ENCODE data around the gene KLHL10.

Gene KLHL10

DNA sequence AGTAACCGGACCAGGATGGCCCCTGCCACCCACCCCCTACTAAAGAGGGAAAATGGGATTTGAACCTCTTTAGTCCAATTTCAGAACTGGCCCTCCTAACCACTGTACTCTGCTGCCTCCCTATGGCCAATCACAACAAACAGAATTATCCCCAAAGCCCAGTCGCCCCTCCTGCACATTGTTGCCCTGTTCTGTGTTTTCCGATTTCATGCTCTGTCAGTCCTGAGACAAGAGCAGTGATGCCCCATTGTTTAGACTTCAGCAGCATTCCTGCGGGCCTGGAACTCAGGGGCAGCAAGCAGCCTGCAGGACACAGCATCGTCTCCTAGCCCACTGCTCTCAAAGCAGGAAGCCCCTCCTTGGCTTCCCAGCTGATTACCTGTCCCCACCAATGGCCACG lies 48.1 kb downstream of the KLHL10 start:
- H4K8ac ChIP-seq (ENCODE audit: low read depth, low read length) = no peak overlapping the region

DNA sequence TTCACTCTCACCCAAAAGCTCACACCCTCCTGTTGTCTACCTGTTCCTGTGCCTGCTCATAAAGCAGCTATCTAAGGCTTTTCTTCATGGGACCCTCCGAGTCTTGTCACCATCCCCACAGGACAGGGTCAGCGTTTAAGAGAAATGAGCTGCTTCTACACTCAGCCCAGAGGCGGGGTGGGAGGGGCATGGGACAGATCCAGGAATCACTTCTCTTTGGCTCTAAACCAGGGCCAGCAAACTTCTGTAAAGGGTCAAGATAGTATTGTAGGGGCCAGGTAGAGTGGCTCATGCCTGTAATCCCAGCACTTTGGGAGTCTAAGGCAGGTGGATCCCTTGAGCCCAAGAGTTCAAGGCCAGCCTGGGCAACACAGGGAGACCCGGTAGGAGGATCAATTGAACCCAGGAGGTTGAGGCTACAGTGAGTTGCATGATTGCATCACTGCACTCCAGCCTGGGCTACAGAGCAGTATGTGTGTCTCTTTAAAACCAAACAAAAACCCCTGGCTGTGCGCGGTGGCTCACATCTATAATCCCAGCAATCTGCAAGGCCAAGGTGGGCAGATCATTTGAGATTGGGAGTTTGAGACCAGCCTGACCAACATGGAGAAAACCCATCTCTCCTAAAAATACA lies 50.8 kb downstream of the KLHL10 start:
- Histone ChIP-seq H3K27me3 (ENCODE audit: insufficient read depth, low read length) (no peaks in the 10 kb centered on the region), H3K4me1 (ENCODE audit: control insufficient read depth in 1 of 2, insufficient read depth in 2 of 2, low read length in 2 of 2) (no peaks in the 10 kb centered on the region), H3K9ac (ENCODE audit: low read length) (no peak overlapping the region), H2BK12ac (ENCODE audit: low read length) (no peak overlapping the region), H3K27ac (ENCODE audit: low read depth, low read length) (no peak overlapping the region), H3K79me1 (ENCODE audit: low read length) (no peaks in the 10 kb centered on the region), H4K91ac (ENCODE audit: low read depth, low read length) (no peak overlapping the region), H3K14ac (ENCODE audit: low read length) (no peak overlapping the region), H3K4me3 (ENCODE audit: low read depth, low read length) (no peak overlapping the region), H3K23ac (ENCODE audit: low read length) (no peak overlapping the region), H3K9me3 (ENCODE audit: insufficient read depth, low read depth, low read length) (peaks cover 3% of the 10 kb centered on the region), H3K4ac (ENCODE audit: low read depth, low read length) (no peak overlapping the region), H3K4me2 (ENCODE audit: low read length) (no peak overlapping the region), H4K12ac (ENCODE audit: low read depth, low read length) (no peak overlapping the region), H2AK5ac (ENCODE audit: low read length) (no peak overlapping the region), H2BK5ac (ENCODE audit: low read depth, low read length, poor library complexity) (no peak overlapping the region), H2AFZ (ENCODE audit: insufficient read depth, low read length, poor library complexity) (no peak overlapping the region), H3K79me2 (ENCODE audit: control insufficient read depth, insufficient read depth, low read length, poor library complexity) (no peaks in the 10 kb centered on the region), H4K8ac (ENCODE audit: low read depth, low read length) (no peak overlapping the region), H2BK120ac (ENCODE audit: insufficient read depth, low read length, poor library complexity) (no peak overlapping the region), H3K36me3 (ENCODE audit: control insufficient read depth in 1 of 2, insufficient read depth in 2 of 2, low read length in 2 of 2) (peaks cover 74 to 86% of the 10 kb centered on the region in 2 experiments), H3K18ac (ENCODE audit: low read length) (no peak overlapping the region)
- no CpG with 5 or more reads among the region's 6 CpGs for WGBS (ENCODE audit: extremely low coverage, insufficient coverage, insufficient read length)
- DNase-seq = no peak

More for the DNA sequence above, 48.1 kb downstream of the KLHL10 start:
- H3K79me1 ChIP-seq (ENCODE audit: low read length) = no peaks in the 10 kb centered on the region
- H3K4me2 ChIP-seq (ENCODE audit: low read length) = no peak overlapping the region
- H2BK12ac ChIP-seq (ENCODE audit: low read length) = no peak overlapping the region
- H3K27me3 ChIP-seq (ENCODE audit: insufficient read depth, low read length) = no peaks in the 10 kb centered on the region
- no peak overlapping the region for H2BK120ac ChIP-seq (ENCODE audit: insufficient read depth, low read length, poor library complexity)
- no peak overlapping the region for H3K4me3 ChIP-seq (ENCODE audit: low read depth, low read length)
- peaks cover 71 to 83% of the 10 kb centered on the region in 2 experiments for H3K36me3 ChIP-seq (ENCODE audit: control insufficient read depth in 1 of 2, insufficient read depth in 2 of 2, low read length in 2 of 2)
- H3K9ac ChIP-seq (ENCODE audit: low read length) = no peak overlapping the region
- no peak overlapping the region for H4K12ac ChIP-seq (ENCODE audit: low read depth, low read length)
- H4K91ac ChIP-seq (ENCODE audit: low read depth, low read length) = no peak overlapping the region
- peak overlapping the region; percentile 11 for H3K18ac ChIP-seq (ENCODE audit: low read length)
- H3K79me2 ChIP-seq (ENCODE audit: control insufficient read depth, insufficient read depth, low read length, poor library complexity) = no peaks in the 10 kb centered on the region
- DNase-seq = no peak
- no CpG with 5 or more reads among the region's 6 CpGs for WGBS (ENCODE audit: extremely low coverage, insufficient coverage, insufficient read length)
- no peak overlapping the region for H2AFZ ChIP-seq (ENCODE audit: insufficient read depth, low read length, poor library complexity)
- H3K27ac ChIP-seq (ENCODE audit: low read depth, low read length) = no peak overlapping the region
- H3K23ac ChIP-seq (ENCODE audit: low read length) = no peak overlapping the region
- H3K4ac ChIP-seq (ENCODE audit: low read depth, low read length) = no peak overlapping the region
- no peak overlapping the region for H3K14ac ChIP-seq (ENCODE audit: low read length)
- H2AK5ac ChIP-seq (ENCODE audit: low read length) = no peak overlapping the region
- no peaks in the 10 kb centered on the region for H3K4me1 ChIP-seq (ENCODE audit: control insufficient read depth in 1 of 2, insufficient read depth in 2 of 2, low read length in 2 of 2)
- peaks cover 2% of the 10 kb centered on the region for H3K9me3 ChIP-seq (ENCODE audit: insufficient read depth, low read depth, low read length)
- no peak overlapping the region for H2BK5ac ChIP-seq (ENCODE audit: low read depth, low read length, poor library complexity)

DNA sequence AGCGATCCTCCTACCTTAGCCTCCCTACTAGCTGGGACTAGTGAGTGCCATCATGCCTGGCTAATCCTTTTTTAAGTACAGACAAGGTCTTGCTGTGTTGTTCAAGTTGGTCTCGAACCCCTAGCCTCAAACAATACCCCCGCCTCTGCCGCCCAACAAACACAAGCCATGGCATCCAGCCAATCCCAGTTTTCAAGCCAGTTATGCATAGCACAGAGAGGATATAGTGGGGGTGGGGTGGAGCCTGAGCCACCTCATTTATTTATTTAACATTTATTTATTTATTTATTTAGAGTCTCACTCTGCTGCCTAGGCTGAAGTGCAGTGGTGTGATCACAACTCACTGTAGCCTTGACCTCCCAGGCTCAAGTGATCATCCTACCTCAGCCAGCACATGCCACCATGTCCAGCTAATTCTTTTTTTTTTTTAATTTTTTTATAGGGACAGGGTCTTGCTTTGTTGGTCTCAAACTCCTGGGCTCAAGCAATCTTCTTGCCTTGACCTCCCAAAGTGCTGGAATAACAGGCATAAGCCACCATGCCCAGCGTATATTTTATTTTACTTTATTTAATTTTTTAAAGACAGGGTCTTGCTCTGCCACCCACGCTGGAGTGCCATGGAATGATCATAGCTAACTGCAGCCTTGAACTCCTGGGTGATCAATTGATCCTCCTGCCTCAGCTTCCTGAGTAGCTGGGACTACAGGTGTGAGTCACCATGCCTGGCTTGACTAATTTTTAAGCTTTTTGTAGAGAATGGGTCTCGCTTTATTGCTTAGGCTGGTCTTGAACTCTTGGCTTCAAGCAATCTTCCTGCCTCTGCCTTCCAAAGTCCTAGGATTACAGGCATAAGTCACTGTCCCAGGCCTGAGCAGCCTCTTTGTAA lies 53.8 kb downstream of the KLHL10 start:
- Histone ChIP-seq H4K91ac (ENCODE audit: low read depth, low read length) (no peak overlapping the region), H4K12ac (ENCODE audit: low read depth, low read length) (no peak overlapping the region), H4K8ac (ENCODE audit: low read depth, low read length) (no peak overlapping the region), H3K4me1 (ENCODE audit: control insufficient read depth in 1 of 2, insufficient read depth in 2 of 2, low read length in 2 of 2) (peaks cover 0 to 13% of the 10 kb centered on the region in 2 experiments), H3K27me3 (ENCODE audit: insufficient read depth, low read length) (no peaks in the 10 kb centered on the region), H2AFZ (ENCODE audit: insufficient read depth, low read length, poor library complexity) (no peak overlapping the region), H3K36me3 (ENCODE audit: control insufficient read depth in 1 of 2, insufficient read depth in 2 of 2, low read length in 2 of 2) (peaks cover 77 to 82% of the 10 kb centered on the region in 2 experiments), H3K27ac (ENCODE audit: low read depth, low read length) (no peak overlapping the region), H3K4ac (ENCODE audit: low read depth, low read length) (no peak overlapping the region), H3K79me2 (ENCODE audit: control insufficient read depth, insufficient read depth, low read length, poor library complexity) (no peaks in the 10 kb centered on the region), H3K18ac (ENCODE audit: low read length) (no peak overlapping the region), H3K23ac (ENCODE audit: low read length) (no peak overlapping the region), H3K14ac (ENCODE audit: low read length) (no peak overlapping the region), H2BK5ac (ENCODE audit: low read depth, low read length, poor library complexity) (no peak overlapping the region), H2AK5ac (ENCODE audit: low read length) (no peak overlapping the region), H3K4me2 (ENCODE audit: low read length) (no peak overlapping the region), H3K9me3 (ENCODE audit: insufficient read depth, low read depth, low read length) (peaks cover 3% of the 10 kb centered on the region), H3K9ac (ENCODE audit: low read length) (no peak overlapping the region), H3K79me1 (ENCODE audit: low read length) (no peaks in the 10 kb centered on the region), H2BK120ac (ENCODE audit: insufficient read depth, low read length, poor library complexity) (no peak overlapping the region), H3K4me3 (ENCODE audit: low read depth, low read length) (no peak overlapping the region), H2BK12ac (ENCODE audit: low read length) (no peak overlapping the region)
- no peak for DNase-seq
- WGBS (ENCODE audit: extremely low coverage, insufficient coverage, insufficient read length) = no CpG with 5 or more reads among the region's 7 CpGs

DNA sequence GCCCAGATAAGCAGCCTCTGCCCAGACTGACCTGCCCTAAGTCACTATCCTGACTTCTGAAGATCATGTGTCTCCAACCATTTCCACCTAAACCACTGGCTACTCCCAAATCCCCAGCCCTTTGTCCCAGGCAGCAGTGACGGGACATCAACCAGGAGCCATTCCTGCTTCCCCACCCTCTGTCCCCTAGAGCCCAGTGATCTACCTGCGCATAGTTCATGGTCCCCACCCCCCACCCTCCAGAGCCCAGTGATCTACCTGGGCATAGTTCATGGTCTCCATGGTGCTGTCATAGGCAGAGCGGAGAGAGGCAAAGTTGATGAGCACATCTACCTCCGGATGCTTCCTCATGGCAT lies 54.4 kb downstream of the KLHL10 start:
- Histone ChIP-seq H3K9me3 (ENCODE audit: insufficient read depth, low read depth, low read length) (peaks cover 3% of the 10 kb centered on the region), H3K27me3 (ENCODE audit: insufficient read depth, low read length) (no peaks in the 10 kb centered on the region), H3K4me1 (ENCODE audit: control insufficient read depth in 1 of 2, insufficient read depth in 2 of 2, low read length in 2 of 2) (peaks cover 0 to 13% of the 10 kb centered on the region in 2 experiments), H3K18ac (ENCODE audit: low read length) (no peak overlapping the region), H3K4ac (ENCODE audit: low read depth, low read length) (no peak overlapping the region), H3K23ac (ENCODE audit: low read length) (no peak overlapping the region), H3K79me1 (ENCODE audit: low read length) (no peaks in the 10 kb centered on the region), H2BK120ac (ENCODE audit: insufficient read depth, low read length, poor library complexity) (no peak overlapping the region), H2BK5ac (ENCODE audit: low read depth, low read length, poor library complexity) (no peak overlapping the region), H3K9ac (ENCODE audit: low read length) (no peak overlapping the region), H2BK12ac (ENCODE audit: low read length) (no peak overlapping the region), H2AFZ (ENCODE audit: insufficient read depth, low read length, poor library complexity) (no peak overlapping the region), H4K12ac (ENCODE audit: low read depth, low read length) (no peak overlapping the region), H3K4me3 (ENCODE audit: low read depth, low read length) (no peak overlapping the region), H3K14ac (ENCODE audit: low read length) (no peak overlapping the region), H4K91ac (ENCODE audit: low read depth, low read length) (no peak overlapping the region), H3K36me3 (ENCODE audit: control insufficient read depth in 1 of 2, insufficient read depth in 2 of 2, low read length in 2 of 2) (peaks cover 77 to 82% of the 10 kb centered on the region in 2 experiments), H3K27ac (ENCODE audit: low read depth, low read length) (no peak overlapping the region), H3K79me2 (ENCODE audit: control insufficient read depth, insufficient read depth, low read length, poor library complexity) (no peaks in the 10 kb centered on the region), H3K4me2 (ENCODE audit: low read length) (no peak overlapping the region), H2AK5ac (ENCODE audit: low read length) (no peak overlapping the region), H4K8ac (ENCODE audit: low read depth, low read length) (no peak overlapping the region)
- no peak for DNase-seq
- no CpG with 5 or more reads among the region's 4 CpGs for WGBS (ENCODE audit: extremely low coverage, insufficient coverage, insufficient read length)
